ENCODE results near the gene C19orf25. TPM values are rescaled to one million over a fixed set of nuclear protein-coding genes. Genes with fewer than 3 reads are reported as not detected.
A peak's percentile ranks its signal among the peaks of the same experiment; 100 is the strongest.

C19orf25 gene
- total and polyA plus RNA-seq, 10 of the 15 experiments (the other 5 are each of a cell fraction or from before 2014, with no cell fraction given): 1.2 to 67.0 (median 25.6) TPM

GRCh38 chr19:1424192-1424955 lies 54.6 kb downstream of the C19orf25 start:
- Histone ChIP-seq H3K79me2 (ENCODE audit: control insufficient read depth, insufficient read depth, low read length) (no peaks in the 10 kb centered on the region), H2AFZ (ENCODE audit: control insufficient read depth, low read depth, low read length) (no peak overlapping the region), H3K9ac (ENCODE audit: control insufficient read depth, insufficient read depth, low read length) (no peak overlapping the region), H3K36me3 (ENCODE audit: control insufficient read depth in 2 of 2, insufficient read depth in 2 of 2, low read length in 1 of 2) (peaks cover 14 to 57% of the 10 kb centered on the region in 2 experiments; a peak in 3 of 4 replicates), H3K4me2 (ENCODE audit: control insufficient read depth, insufficient read depth) (no peak overlapping the region), H3K9me3 (replicated peaks; ENCODE audit: control insufficient read depth, insufficient read depth, low read length) (no peaks in the 10 kb centered on the region), H4K20me1 (ENCODE audit: control insufficient read depth, insufficient read depth) (no peaks in the 10 kb centered on the region), H3K4me1 (ENCODE audit: control insufficient read depth, insufficient read depth, low read length) (no peaks in the 10 kb centered on the region), H3K27me3 (replicated peaks in 1 of 2; ENCODE audit: control insufficient read depth in 2 of 2, insufficient read depth in 2 of 2, low read length in 1 of 2) (no peaks in the 10 kb centered on the region), H3K4me3 (no peak overlapping the region), H3K27ac (ENCODE audit: control insufficient read depth, insufficient read depth) (no peak overlapping the region)
- ChIA-PET RAD21 (ENCODE audit: unreplicated experiment) (no interaction called here), POLR2A (interaction anchor here (0.5 kb wide), 1 partner anchor 12 kb away, joined by 3 read pairs; no protein-coding TSS in a partner anchor), SMC1A (ENCODE audit: uncharacterized antibody, unreplicated experiment) (no interaction called here), CTCF (no interaction called here)
- FAIRE-seq (no peak), DNase-seq (ENCODE audit: low read depth, low spot score) (no peak), ATAC-seq (no peak)
- no TSS peak for BruUV-seq (replicated peaks)
- intact Hi-C loops (cut with micrococcal nuclease; ENCODE audit: unreplicated experiment) (no loop called here), in situ Hi-C loops (cut with MboI) (no loop called here)
- TF ChIP-seq PAX5 (IDR thresholded peaks at IDR 0.05; ENCODE audit: borderline replicate concordance, low read depth, low read length): peak; percentile 57; the same call in 1 of the 2 replicates
- TF ChIP-seq POLR2A (IDR thresholded peaks at IDR 0.05; ENCODE audit: low read depth, low read length): peak; percentile 50
- no peak for TF ChIP-seq GABPA (IDR thresholded peaks at IDR 0.05; ENCODE audit: low read depth)
- WGBS (ENCODE audit: insufficient coverage, insufficient replicate concordance, low lambda C conversion rate, missing lambda C conversion rate): 92% methylated on average over 32 of the region's 42 CpGs

GRCh38 chr19:1423436-1424191 lies 55.4 kb downstream of the C19orf25 start:
- no peak for DNase-seq (ENCODE audit: low read depth, low spot score)
- ChIA-PET POLR2A (interaction anchor here (0.5 kb wide), 1 partner anchor 13 kb away, joined by 3 read pairs; no protein-coding TSS in a partner anchor), RAD21 (ENCODE audit: unreplicated experiment) (no interaction called here), SMC1A (ENCODE audit: uncharacterized antibody, unreplicated experiment) (no interaction called here), CTCF (no interaction called here)
- BruUV-seq (replicated peaks): no TSS peak
- Histone ChIP-seq H3K9ac (ENCODE audit: control insufficient read depth, insufficient read depth, low read length) (no peak overlapping the region), H2AFZ (ENCODE audit: control insufficient read depth, low read depth, low read length) (no peak overlapping the region), H3K4me2 (ENCODE audit: control insufficient read depth, insufficient read depth) (no peak overlapping the region), H4K20me1 (ENCODE audit: control insufficient read depth, insufficient read depth) (no peaks in the 10 kb centered on the region), H3K27ac (ENCODE audit: control insufficient read depth, insufficient read depth) (no peak overlapping the region), H3K79me2 (ENCODE audit: control insufficient read depth, insufficient read depth, low read length) (no peaks in the 10 kb centered on the region), H3K4me1 (ENCODE audit: control insufficient read depth, insufficient read depth, low read length) (no peaks in the 10 kb centered on the region), H3K27me3 (replicated peaks in 1 of 2; ENCODE audit: control insufficient read depth in 2 of 2, insufficient read depth in 2 of 2, low read length in 1 of 2) (no peaks in the 10 kb centered on the region), H3K36me3 (ENCODE audit: control insufficient read depth in 2 of 2, insufficient read depth in 2 of 2, low read length in 1 of 2) (peaks cover 19 to 57% of the 10 kb centered on the region in 2 experiments; a peak in 3 of 4 replicates), H3K4me3 (no peak overlapping the region), H3K9me3 (replicated peaks; ENCODE audit: control insufficient read depth, insufficient read depth, low read length) (no peaks in the 10 kb centered on the region)
- in situ Hi-C loops (cut with MboI): no loop called here
- no peak for ATAC-seq
- no peak for FAIRE-seq
- WGBS (ENCODE audit: insufficient coverage, insufficient replicate concordance, low lambda C conversion rate, missing lambda C conversion rate): 97% methylated on average over 40 of the region's 40 CpGs
- TF ChIP-seq RUNX3 (IDR thresholded peaks at IDR 0.05; ENCODE audit: low read length): no peak
- TF ChIP-seq ZNF687 (IDR thresholded peaks at IDR 0.05): no peak
- no peak for TF ChIP-seq ZNF24 (IDR thresholded peaks at IDR 0.05)
- TF ChIP-seq MYC (IDR thresholded peaks at IDR 0.05; ENCODE audit: insufficient read depth, insufficient read length, insufficient replicate concordance, low read length, severe bottlenecking): no peak
- no peak for TF ChIP-seq E2F8 (IDR thresholded peaks at IDR 0.05; ENCODE audit: low read depth, partially characterized antibody)
- intact Hi-C loops (cut with micrococcal nuclease; ENCODE audit: unreplicated experiment): no loop called here

Measured in GM12878 (cell line).